ENCODE results near the gene NEK4.

Gene NEK4

DNA sequence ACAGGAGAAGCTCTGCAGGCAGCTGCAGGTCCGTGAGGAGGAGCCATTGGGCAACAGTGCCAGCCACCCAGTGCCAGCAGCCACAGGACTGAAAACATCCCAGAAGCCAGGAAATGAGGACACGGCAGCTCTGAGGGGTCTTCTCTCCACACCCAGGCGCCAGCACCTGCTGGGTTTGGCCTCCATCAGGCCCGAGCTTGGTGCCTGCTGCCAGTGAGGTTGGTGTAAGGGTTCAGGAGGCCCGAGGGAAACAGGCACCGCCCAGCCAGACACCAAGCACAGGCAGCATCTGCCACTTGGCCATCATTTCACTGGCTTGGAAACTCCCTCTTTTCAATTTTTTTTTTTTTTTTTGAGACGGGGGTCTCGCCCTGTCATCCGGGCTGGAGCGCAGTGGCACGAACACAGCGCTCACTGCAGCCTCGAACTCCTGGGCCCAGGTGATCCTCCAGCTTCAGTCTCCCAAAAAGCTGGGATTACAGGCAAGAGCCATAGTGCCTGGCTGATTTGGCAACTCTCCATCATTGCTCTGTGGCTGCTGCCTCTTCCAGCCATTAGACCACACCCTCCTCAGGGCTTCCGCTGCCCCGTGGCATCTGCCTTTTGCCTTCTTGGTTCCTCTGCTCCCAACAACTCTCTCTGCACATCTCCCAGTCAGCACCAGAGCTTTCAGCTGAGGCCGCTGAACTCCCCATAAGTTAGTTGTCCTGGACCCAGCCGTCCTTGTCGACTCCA lies 22.4 kb upstream of the NEK4 start:
- FAIRE-seq, result no peak

DNA sequence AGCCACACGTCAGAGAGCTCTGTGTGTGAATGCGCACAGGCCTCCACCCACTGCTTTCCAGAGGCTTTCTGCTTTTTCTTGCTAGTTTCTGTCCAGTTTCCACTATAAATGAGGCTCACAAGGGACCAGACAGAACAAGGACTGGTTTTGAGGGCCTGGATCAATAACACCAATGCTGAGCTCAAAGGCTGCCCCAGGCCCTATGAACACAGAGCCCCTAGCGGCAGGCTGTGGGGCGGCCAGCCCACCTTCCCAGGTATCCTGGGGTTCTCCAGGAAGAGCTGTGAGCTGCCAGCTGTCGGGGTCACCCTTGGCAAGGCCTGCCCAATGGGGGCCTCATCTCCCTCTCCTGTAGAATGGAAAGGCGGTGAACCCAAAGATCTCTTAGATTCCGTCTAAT lies 21.7 kb upstream of the NEK4 start:
- no peak for FAIRE-seq

DNA sequence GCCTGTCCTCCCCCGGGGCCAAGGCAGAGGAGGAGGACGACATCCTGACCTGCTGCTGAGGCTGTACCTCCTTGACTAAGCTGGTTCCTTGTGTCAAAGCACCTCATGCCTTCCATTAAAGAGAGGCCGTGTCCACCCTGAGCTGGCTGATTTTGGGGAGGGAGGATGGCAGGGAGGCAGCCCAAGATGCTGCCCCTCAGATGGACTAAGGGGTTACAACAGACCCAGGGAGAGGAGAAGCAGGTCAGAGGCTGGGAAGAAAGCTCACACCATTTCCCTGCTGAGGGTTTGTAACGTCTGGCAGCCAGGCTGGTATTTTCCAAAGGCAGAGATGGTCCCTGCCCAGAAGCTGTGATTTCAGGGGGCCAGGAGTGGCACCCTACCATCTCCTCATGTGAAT lies 21.2 kb upstream of the NEK4 start:
- no peak for FAIRE-seq

DNA sequence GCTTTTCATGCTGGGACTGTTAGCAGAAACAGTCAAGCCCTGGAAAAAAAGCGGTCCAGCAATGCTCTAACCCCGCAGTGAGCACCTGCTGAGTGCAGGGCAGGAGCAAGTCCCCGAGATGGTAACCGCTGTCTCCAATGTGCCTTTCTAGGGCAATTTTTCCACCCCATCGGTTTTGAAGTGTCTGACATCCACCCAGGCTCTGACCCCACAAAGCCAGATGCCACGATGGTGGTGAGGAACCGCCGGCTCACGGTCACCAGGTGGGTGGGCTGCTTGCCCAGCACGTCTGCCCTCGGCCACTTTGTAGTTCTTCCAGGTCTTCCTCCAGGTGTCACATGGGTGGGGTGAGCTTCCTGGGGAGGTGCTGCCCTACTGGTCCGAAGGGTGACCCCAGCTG lies 20.6 kb upstream of the NEK4 start:
- FAIRE-seq, result no peak

DNA sequence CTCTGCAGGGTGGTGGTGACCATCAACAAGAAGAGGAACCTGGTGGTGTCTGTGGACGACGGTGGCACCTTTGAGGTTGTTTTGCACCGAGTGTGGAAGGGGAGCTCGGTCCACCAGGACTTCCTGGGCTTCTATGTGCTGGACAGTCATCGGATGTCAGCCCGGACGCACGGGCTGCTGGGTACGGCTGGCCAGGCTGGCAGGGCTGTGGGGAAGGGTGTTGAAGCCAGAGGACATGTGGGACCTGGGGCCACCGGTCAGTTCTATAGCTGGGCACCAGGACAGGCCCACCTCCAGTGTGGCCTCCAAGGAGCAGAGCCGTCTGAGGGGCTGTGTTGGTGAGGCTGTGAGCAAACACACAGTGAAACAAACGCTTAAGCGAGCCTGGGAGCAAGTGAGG lies 20.0 kb upstream of the NEK4 start:
- FAIRE-seq, result no peak

DNA sequence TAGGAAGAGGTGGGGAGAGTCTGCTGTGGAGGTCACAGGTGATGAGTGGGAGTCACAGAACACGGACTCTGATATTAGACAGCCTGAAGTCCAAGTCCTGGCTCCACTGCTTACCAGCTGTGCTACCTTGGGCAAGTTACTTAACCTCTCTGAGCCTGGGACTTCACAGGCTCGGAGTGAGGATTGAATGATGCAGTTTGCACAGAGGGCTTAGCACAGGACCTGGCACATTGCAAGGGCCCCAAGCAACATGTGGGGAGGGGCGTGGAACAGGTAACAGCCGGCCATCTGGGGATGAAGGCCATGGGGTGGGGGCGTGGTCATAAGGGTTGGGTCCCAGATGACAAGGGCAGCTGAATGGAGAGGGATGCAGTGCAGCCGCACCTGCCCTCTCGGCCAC lies 19.6 kb upstream of the NEK4 start:
- FAIRE-seq, result no peak

DNA sequence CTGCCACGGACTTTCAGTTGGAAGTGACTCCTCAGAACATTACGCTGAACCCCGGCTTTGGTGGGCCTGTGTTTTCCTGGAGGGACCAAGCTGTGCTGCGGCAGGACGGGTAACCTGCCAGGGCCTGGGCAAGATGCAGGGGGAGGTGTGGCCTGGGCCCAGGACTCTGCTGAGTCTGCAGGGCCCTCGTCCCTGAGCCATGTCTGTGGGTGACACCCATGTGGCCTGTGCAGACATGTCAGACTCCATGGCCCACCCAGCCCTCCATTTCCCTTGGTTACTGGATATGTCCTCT lies 19.0 kb upstream of the NEK4 start:
- no peak for FAIRE-seq

DNA sequence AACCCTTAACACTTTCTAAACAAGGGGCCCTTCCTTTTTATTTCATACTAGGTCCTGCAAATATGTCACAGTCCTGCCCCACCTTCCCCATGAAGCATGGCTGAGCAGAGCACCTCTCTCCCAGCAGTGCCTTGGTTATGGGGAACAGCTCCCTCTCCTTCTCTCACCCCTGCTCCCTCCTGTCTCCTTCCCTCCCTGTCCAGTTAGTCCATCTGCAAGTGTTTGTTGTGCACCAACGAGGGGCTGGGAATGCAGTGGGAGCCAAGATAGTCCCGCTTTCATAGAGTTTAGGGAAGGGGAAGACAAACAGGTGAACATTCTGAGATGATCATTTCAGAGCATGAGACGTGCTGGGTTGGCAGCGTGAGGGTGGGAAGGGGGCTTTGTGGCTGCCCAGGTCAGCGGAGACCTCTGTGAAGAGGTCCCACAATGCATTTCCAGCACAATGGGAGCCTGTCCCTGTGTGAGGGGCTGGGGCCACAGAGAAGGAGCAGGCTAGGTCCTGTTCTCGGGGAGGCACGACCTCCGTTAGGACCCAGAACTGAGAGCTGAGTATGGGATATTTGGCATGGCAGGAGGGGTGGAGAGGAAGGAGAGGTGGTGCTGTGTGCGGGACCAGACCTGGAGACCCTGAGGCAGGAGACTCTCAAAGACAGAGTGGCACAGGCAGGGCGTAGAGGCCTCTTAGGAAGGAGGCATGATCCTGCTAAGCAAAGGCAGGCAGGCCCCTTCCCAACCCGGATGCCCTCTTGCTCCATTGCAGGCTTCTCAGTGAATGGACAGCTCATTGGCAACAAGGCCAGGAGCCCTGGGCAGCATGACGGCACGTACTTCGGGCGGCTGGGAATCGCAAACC lies 18.4 kb upstream of the NEK4 start:
- no peak for FAIRE-seq

DNA sequence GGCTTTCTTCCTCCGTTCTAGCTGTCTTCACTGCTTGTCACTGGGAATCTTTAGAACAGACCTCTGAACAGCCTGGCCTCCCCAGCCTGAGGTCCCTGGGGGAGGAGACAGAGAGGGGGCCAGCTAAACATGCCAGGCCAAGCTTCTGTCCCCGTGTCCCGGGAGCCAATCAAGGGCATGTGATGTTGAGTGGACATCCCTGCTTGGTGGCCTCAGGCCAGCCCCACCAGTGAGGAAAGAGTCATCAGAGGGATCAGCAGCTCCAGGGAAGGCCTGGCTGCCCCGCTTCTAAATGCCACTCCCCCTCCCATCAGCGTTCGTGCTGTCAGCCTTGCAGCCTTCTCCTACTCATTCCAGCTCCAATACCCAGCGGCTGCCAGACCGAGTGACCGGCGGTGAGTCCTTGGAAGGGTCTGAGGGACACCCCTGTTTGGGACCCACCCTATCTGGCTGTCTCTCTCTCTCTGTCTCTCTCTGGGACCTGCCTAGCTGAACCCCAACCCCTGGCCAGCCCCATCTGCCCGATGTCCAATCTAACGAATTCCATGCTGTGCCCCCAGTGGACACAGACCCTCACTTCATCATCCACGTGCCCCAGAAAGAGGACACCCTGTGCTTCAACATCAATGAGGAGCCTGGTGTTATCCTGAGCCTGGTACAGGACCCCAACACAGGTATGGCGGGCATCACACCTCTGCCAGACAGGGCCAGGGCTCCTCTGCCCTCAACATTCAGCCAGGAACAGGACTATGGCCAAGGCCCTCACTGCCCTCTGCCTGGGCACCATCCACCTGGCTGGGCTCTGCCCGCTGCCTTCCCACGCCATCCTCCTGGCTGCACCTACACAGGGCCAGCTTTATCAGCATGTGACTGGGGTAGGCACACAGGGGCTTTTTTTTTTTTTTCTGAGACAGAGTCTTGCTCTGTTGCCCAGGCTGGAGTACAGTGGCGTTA lies 17.2 kb upstream of the NEK4 start:
- no peak for FAIRE-seq

DNA sequence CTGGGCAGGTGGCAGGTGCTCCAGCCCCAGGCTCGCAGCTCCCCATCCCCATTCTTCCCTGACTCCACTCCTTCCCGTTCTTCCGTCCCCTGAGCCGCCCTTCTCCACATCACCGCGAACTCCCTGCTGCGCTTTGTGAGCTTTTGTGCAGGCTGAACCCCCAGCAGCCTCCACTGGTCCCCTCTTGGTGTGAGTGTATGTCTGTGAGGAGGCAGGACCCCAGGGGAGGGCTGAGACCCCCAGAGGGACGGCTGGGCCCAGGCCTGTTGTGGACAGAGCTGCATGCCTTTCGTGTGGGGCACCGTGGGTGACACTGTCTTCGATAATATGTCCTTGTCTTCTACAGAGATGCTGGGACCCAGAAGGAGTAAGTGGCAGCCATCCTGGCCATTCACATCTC lies 16.5 kb upstream of the NEK4 start:
- no peak for FAIRE-seq

DNA sequence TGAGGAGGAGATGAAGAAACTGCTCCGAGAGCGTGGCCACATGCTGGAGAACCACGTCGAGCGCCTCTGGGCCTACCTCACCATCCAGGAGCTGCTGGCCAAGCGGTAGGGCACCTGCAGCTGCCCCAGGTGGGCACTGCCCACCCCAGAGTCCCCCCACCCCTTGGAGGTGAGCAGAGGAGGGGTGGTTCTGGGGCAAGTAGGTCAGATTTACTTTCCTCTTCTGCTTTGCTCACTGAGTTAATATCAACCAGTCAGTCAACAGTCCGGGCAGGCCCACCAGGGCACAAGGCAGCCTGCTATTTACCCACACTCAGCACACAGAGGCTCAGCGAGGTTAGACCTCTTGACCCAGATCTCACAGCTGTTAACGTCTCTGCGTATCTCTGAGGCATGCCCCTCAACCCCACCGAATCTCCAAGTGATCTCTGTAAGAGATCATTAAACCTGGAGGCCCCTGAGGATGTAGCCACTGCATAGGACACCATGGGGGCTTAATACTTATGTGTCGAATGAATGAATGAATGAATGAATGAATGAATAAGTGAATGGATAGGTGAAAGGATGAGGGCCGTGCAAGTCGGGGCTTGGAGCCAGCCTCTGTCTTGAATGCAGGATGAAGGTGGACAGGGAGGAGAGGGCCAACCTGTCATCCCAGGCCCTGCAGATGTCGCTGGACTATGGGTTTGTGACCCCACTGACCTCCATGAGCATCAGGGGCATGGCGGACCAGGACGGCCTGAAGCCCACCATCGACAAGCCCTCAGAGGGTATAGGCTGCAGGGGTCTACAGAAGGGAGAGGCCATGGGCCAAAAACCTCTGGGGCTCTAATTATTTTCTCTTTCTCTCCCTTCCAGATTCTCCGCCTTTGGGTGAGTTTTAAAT lies 15.8 kb upstream of the NEK4 start:
- no peak for FAIRE-seq

DNA sequence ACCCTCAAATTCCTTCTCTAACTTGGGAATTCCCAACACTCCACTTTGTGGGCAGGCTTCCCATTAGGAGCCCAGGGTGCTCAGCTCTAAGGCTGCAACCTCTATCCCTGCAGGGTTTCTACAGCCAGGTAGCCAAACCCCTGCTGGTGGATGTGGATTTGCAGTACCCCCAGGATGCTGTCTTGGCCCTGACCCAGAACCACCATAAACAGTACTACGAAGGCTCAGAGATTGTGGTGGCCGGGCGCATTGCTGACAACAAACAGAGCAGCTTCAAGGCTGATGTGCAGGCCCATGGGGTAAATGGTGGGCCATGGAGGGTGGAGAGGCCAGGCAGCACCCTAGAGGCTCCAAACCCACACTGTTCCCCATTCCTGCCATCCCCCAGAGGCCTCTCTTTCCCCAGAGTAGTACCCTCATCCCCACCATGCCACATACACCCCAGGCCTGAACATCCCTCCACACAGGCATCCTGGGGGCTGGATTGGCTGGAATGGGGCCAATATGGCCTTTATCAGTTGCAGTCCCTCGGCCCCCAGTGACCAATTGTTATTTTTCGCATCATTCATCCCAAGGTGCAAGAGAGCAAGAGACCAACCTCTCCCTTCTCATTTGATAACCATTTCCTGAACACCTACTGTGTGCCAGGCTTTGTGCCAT lies 14.3 kb upstream of the NEK4 start:
- no peak for FAIRE-seq

DNA sequence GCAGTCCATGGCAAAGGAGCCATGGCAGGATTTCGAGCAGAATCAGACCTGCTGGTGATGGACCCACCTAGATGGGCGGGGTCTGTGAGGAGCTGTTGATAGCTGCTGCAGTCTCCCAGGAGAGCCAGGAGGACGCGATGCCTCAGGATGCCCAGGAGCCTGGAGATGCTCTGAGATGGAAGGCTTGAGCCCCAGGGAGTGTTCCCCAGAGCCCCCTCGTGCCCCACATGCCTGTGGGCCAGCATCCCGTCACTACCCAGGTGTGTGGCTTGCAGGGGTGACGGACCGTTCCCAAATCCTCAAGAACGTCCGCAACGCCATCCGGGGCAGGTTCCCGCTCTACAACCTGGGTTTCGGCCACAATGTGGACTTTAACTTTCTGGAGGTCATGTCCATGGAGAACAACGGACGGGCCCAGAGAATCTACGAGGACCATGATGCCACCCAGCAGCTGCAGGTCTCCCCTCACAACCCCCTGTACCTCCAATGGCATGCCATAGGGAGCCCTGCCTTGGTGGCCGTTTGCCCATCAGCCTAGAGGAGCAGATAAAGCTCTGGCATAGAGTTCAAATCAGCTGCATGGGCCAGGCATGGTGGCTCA lies 13.4 kb upstream of the NEK4 start:
- FAIRE-seq, result no peak

DNA sequence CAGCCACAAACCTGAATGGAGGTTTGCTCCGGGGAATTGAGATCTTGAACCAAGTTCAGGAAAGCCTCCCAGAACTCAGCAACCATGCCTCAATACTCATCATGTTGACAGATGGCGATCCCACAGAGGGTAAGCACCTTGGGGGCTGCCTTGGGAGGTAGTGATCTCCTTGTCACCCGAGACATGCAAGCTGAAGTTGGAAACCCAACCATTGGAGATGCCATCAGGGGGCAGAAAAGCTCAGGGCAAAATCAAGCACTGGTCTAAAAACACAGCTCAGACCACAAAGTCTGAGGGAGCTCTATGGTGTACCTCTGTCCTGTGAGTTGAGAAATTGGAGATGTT lies 12.4 kb upstream of the NEK4 start:
- no peak for FAIRE-seq

DNA sequence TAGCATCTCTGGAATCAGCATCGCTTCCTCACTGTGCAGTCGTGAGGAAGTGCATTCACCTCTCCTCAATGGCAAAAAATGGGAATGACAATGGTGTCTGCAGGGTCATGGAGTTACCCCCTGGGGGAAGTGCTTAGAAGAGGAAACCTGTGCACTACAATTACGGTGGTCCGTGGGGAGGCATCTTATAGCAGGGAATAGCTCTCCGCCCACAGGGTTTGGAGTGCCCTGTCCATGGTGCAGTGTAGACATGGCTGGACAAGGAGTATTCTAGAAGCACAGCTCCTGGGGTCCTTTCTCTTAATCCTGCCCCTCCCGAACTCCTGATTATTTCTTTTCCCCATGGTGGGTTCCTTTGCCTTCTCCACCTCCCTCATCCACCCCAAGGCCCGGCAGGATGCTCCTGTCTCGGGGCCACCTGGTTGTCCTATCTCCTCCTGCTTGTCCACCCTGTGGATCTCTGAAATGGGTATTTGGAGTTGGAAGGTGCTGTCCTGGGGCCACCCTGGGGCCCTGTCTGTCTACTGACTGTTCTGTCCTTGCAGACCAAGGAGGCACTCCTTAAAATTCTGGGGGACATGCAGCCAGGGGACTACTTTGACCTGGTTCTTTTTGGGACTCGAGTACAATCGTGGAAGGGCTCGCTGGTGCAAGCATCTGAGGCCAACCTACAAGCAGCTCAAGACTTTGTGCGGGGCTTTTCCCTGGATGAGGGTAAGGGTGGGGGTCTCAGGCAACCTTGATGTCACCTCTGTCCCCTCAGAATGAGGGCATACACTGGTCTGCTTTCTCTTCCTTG lies 11.9 kb upstream of the NEK4 start:
- no peak for FAIRE-seq

DNA sequence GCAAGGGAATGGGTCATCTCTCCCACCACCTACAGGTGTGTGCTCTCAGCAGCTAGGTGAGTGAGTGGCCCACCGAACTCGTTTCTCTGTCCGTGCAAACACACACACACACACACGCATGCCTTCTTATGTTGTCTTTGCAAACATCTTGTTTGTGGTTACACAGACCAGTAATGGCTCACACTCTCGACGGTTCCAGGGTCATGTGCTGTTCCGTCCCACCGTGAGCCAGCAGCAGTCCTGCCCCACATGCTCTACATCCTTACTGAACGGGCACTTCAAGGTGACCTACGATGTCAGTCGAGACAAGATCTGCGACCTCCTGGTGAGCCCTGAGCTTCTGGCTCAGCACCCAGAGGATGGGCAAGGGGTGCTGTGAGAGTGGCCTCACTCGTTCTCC lies 11.0 kb upstream of the NEK4 start:
- FAIRE-seq, result no peak

DNA sequence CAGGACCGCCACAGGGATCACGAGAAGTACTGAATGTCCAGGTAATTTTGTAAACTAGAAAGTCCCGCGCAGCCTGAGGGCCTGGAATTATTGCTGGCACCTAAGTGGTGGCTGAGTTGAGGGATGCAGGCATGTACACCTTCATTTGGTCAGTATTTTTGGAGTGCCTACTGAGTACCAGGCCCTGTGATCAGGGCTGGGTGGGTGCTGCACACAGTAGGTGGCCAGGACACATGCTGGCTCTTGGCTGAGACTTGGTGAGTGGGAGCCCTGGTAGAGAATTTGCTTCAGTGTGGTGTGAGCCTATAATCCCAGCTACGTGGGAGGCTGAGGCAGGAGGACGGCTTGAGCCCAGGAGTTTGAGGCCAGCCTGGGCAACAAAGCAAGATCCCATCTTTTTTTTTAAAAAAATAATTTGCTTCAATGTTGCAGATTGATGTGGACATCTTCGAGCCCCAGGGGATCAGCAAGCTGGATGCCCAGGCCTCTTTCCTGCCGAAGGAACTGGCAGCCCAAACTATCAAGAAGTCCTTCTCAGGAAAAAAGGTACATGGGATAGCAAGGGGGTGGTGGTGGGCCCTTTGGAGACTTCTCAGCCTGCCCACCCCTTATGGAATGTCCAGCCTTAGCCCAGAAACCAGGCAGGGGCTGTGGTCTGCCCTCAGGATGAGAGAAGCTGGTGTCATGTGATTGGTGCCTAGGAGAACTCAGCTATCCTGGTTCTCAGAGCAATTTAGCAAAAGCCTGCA lies 9.3 kb upstream of the NEK4 start:
- FAIRE-seq, result no peak

DNA sequence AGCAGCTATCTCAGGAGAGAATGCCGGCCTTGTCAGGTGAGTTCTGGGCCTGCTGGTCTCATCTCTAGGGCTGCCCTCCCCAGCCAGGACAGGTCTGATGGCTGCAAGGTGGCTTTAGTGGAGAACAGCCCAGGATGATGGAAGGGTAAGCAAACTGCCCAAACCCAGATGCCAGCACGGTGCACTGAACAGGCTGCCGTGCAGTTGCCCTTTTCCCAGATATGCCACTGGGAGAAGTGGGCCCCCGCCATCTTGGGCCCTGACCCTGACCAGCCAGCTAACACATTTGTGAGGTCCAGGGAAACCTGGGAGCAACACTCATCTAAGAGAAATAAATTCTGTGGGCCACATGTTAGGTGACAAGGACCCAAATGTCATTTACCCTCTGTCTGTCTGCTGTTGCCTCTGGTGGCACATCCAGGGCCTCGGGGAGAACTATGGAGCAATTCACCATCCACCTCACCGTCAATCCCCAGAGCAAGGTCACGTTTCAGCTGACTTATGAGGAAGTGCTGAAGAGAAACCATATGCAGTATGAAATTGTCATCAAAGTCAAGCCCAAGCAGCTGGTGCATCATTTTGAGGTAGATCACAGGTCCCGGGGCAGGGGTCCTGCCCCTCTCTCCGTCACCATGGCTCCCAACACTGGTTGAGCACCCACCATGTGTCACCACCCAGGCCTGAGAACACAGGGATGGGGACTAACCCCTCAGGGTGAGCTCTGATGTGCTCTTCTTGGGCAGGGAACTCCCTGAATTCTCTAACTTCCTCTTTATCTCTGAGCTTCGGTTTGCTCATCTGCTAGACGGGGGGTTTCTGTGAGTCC lies 8.5 kb upstream of the NEK4 start:
- no peak for FAIRE-seq
